ENCODE results near the gene DDX10.

Gene DDX10

GRCh38 chr11:108875134-108875533 is 210.3 kb downstream of the DDX10 start:
- H3K27ac ChIP-seq: no peak overlapping the region
- intact Hi-C loops (cut with DNase I; ENCODE audit: low total_unique reads): no loop called here
- no peaks in the 10 kb centered on the region for H3K36me3 ChIP-seq
- TF ChIP-seq CTCF (IDR thresholded peaks at IDR 0.05): no peak
- DNase-seq: no peak
- no peaks in the 10 kb centered on the region for H3K9me3 ChIP-seq
- H3K27me3 ChIP-seq: no peaks in the 10 kb centered on the region
- no peak overlapping the region for H3K4me3 ChIP-seq
- H3K4me1 ChIP-seq: peaks cover 0 to 35% (median 0%) of the 10 kb centered on the region in 4 donors

DNA sequence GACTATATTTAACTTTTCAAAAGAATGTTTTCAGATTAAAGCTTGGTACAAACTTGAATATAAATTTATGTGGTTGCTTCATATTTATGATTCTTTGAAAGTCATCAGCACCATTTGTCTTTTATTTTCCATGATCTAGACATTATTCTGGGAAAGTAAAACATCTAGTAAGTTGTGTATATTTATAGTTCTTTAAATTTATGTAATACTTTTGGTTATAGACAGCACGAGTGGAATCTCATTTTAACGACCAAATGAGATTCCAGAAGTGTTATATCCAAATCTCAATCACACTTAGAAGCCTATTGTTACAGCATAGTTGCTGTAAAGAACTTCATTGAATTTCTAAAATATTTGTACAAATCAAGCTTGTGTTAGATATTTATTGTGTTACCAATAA is 212.3 kb downstream of the DDX10 start:
- intact Hi-C loops (cut with DNase I; ENCODE audit: low total_unique reads): no loop called here
- DNase-seq: no peak
- Histone ChIP-seq H3K27ac (no peak overlapping the region), H3K4me1 (peaks cover 0 to 14% (median 0%) of the 10 kb centered on the region in 4 donors), H3K9me3 (no peaks in the 10 kb centered on the region), H3K36me3 (no peaks in the 10 kb centered on the region), H3K27me3 (no peaks in the 10 kb centered on the region), H3K4me3 (no peak overlapping the region)
- TF ChIP-seq CTCF (IDR thresholded peaks at IDR 0.05): no peak

DNA sequence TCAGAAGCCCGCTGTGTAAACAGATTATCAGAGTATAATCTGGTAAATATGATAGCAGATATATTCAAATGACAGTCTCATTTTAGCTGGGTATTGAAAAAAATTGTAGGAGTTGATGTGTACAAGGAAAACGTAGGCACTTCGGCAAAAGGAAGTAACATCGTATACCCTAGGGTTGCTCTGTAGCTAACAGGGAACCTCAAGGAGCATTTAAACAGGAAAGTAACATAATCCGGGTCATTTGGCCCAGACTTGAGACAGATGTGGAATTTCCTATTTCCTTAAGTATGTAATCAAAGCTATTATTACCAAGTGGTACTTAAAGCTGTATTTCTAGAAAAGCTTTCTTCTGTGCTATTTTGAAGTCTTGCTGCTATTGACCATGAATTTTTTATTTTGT is 215.6 kb downstream of the DDX10 start:
- Histone ChIP-seq H3K4me1 (peaks cover 0 to 4% (median 0%) of the 10 kb centered on the region in 4 donors), H3K27ac (no peak overlapping the region), H3K36me3 (no peaks in the 10 kb centered on the region), H3K27me3 (no peaks in the 10 kb centered on the region), H3K9me3 (no peaks in the 10 kb centered on the region), H3K4me3 (no peak overlapping the region)
- no peak for TF ChIP-seq CTCF (IDR thresholded peaks at IDR 0.05)
- intact Hi-C loops (cut with DNase I; ENCODE audit: low total_unique reads): no loop called here
- no peak for DNase-seq

GRCh38 chr11:108881131-108881530 is 216.3 kb downstream of the DDX10 start:
- Histone ChIP-seq H3K36me3 (no peaks in the 10 kb centered on the region), H3K27me3 (no peaks in the 10 kb centered on the region), H3K4me3 (no peak overlapping the region), H3K9me3 (no peaks in the 10 kb centered on the region), H3K27ac (no peak overlapping the region), H3K4me1 (peaks cover 0 to 4% (median 0%) of the 10 kb centered on the region in 4 donors)
- DNase-seq: no peak
- no peak for TF ChIP-seq CTCF (IDR thresholded peaks at IDR 0.05)
- intact Hi-C loops (cut with DNase I; ENCODE audit: low total_unique reads): no loop called here

- Histone ChIP-seq H3K4me3 (no peak overlapping the region), H3K27ac (no peak overlapping the region), H3K9me3 (no peaks in the 10 kb centered on the region), H3K36me3 (no peaks in the 10 kb centered on the region), H3K27me3 (no peaks in the 10 kb centered on the region), H3K4me1 (peaks cover 0 to 4% (median 0%) of the 10 kb centered on the region in 4 donors)
- DNase-seq: no peak
- TF ChIP-seq CTCF (IDR thresholded peaks at IDR 0.05): no peak
- intact Hi-C loops (cut with DNase I; ENCODE audit: low total_unique reads): no loop called here
Observed at GRCh38 chr11:108882211-108882831, 217.5 kb downstream of the DDX10 start.
